GM12864 (cell line): ENCODE data around the gene KLF1.
"Not testable (repeated sequence)": the region's sequence is repeated elsewhere in the genome, so short reads cannot be mapped to it uniquely, and the experiment has no call there.

Experiments used
- DNase-seq: peaks from one replicate; pipeline ENCODE4 v3.0.0-alpha.2; 2011; ENCODE audit warnings: low read depth
- H3K4me3 ChIP-seq: 2 replicates; pipeline ENCODE4 v1.5.1; 2011; ENCODE audit warnings: mild to moderate bottlenecking, low read depth, low read length, control low read depth
- TF ChIP-seq, protein P1 (sequence below): IDR thresholded peaks from 2 replicates; pipeline ENCODE4 v1.5.1; 2011; ENCODE audit warnings: low read depth, mild to moderate bottlenecking, moderate library complexity, low read length, control low read depth, inconsistent platforms; ENCODE audit errors: missing control alignments

The KLF1 gene

DNA sequence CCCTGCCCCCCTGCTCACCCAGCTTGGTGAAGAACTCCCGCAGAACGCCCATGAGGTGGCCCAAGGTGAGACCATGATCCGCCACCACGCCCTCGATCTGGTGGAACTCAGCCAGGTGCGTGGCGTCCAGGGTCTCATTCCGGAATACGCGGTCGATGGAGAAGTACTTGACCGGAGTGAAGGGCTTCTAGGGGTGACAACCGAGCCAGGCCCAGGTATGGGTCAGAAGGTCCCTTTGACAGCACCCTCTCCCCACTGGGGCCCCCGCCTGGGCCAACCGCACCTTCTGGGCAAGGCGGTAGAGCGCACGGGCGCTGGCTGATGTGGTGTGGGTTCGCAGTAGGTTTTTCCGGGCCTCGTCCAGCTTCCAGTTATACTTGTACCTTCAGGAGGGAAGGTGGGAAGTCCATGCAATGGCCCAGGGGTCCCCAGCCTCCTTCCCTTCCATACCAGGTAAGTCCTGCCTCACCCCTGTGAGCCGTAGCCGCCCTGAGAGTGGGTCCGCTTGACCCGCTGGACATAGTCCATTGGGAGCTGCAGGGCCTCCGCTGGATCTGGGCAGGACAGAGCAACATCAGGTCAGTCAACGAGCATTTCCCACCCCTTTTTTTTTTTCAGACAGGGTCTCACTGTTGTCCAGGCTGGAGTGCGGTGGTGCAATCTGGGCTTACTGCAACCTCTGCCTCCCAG, 37.8 kb upstream of the KLF1 start:
- TF ChIP-seq, protein P1, sequence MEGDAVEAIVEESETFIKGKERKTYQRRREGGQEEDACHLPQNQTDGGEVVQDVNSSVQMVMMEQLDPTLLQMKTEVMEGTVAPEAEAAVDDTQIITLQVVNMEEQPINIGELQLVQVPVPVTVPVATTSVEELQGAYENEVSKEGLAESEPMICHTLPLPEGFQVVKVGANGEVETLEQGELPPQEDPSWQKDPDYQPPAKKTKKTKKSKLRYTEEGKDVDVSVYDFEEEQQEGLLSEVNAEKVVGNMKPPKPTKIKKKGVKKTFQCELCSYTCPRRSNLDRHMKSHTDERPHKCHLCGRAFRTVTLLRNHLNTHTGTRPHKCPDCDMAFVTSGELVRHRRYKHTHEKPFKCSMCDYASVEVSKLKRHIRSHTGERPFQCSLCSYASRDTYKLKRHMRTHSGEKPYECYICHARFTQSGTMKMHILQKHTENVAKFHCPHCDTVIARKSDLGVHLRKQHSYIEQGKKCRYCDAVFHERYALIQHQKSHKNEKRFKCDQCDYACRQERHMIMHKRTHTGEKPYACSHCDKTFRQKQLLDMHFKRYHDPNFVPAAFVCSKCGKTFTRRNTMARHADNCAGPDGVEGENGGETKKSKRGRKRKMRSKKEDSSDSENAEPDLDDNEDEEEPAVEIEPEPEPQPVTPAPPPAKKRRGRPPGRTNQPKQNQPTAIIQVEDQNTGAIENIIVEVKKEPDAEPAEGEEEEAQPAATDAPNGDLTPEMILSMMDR = no peak
- H3K4me3 ChIP-seq = no peak overlapping the region
- DNase-seq = no peak

DNA sequence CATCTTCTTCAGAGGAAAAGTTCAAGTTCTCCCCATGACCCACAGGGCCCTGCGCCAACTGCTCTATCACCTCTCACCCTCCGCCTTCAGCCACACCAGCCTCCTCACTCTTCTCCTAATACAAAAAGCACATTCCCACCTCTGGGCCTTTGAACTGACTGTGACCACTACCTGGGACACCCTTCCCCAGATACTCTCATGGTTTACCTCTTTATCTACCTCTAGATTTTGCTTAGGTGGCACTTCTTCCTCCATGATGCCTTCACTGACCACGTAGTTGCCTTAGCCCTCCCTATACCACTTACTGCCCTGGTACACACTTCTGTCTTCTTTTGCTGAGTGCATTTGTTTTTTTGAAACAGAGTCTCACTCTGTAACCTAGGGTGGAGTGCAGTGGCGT, 36.0 kb upstream of the KLF1 start:
- DNase-seq = no peak
- H3K4me3 ChIP-seq = no peak overlapping the region
- TF ChIP-seq, protein P1 = no peak

DNA sequence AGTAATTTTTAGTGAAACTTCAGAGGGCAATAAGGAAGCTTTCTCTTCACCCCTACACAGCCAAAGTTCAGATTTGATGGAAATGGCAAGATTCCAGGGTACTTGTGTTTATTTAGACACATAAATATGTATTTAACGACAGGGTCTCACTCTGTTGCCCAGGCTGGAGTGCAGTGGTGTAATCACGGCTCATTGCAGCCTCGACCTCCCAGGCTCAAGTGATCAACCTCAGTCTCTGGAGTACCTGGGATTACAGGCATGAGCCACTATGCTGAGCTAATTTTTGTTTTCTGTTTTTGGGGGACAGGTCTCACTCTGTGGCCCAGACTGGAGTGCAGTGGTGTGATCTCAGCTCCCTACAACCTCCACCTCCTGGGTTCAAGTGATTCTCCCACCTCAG, 34.0 kb upstream of the KLF1 start:
- H3K4me3 ChIP-seq = no peak overlapping the region
- no peak for DNase-seq
- TF ChIP-seq, protein P1 = no peak

DNA sequence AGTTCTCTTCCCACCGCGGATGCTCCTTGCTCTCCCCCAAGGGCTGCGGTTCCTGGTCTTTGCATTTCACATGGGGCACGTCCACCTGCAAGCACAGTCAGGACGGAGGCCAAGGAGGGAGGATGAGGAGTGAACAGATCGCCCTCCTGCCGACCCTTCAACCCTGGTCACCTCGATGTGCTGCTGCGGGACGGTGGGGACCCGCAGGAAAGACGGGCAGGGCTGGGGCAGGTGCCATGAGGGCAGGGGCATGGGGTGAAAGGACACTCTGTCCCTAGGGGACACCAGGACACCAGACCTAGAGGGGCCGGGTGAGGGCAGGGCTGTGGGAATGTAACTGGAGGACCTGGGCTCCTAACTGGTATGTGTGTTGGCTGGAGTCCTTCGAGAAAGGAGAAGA, 31.3 kb upstream of the KLF1 start:
- H3K4me3 ChIP-seq = no peak overlapping the region
- TF ChIP-seq, protein P1 = no peak
- DNase-seq = no peak

- DNase-seq, H3K4me3 ChIP-seq: not testable (repeated sequence)
Observed at GRCh38 chr19:12915860-12916259, 28.9 kb upstream of the KLF1 start.

- TF ChIP-seq, protein P1 = no peak
Observed at GRCh38 chr19:12913851-12914690, 27.1 kb upstream of the KLF1 start.

DNA sequence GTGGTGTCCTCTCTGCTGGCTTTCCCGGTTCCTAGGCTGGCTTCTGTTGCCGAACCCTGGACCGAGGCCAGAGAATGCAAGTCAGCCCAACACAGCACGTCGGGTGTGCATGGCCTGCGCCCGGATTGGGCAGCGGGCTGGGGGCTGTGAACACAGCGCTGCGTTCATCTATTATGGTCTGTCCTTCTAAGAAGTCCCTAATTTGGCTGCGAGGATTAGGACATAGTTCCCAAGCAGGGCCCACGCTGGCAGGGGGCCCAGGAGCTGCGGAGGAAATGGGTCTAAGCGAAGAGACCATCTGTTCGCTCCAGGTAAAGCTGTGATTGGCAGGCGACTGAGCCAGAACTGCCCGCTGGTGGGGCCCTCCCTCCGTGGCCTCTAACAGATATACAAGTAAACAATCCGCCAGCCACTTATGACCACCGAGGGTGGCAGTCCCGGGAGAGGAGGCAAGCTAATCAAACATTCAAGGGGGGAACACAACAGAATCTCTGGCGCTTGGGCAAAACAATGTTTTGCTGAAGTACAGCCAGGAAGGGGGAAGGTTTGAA, 26.1 kb upstream of the KLF1 start:
- no peak for DNase-seq
- TF ChIP-seq, protein P1 = no peak
- H3K4me3 ChIP-seq = no peak overlapping the region

More at GRCh38 chr19:12913851-12914690, 27.1 kb upstream of the KLF1 start:
- H3K4me3 ChIP-seq = no peak overlapping the region; the same call in 1 of the 2 replicates
- DNase-seq = no peak
